GM18519 (cell line): Measurements from ENCODE around the gene TRIM65.
"Not testable (repeated sequence)": the region's sequence is repeated elsewhere in the genome, so short reads cannot be mapped to it uniquely, and the experiment has no call there.

Source experiments
- ATAC-seq: cut with Tn5 transposase; IDR thresholded peaks from one replicate; pipeline ENCODE4 v1.9.1; 2021; ENCODE audit warnings: mild to moderate bottlenecking, moderate library complexity; ENCODE audit not compliant: unreplicated experiment, low FRiP score

TRIM65 gene

GRCh38 chr17:75855310-75856061 is 41.3 kb downstream of the TRIM65 start, which contains the start of gene WBP2:
Gene WBP2, minus strand, starts transcription at chr17:75855335. Its CDS starts 38 bp downstream, at chr17:75855297.
- peak; percentile 78 for ATAC-seq

DNA sequence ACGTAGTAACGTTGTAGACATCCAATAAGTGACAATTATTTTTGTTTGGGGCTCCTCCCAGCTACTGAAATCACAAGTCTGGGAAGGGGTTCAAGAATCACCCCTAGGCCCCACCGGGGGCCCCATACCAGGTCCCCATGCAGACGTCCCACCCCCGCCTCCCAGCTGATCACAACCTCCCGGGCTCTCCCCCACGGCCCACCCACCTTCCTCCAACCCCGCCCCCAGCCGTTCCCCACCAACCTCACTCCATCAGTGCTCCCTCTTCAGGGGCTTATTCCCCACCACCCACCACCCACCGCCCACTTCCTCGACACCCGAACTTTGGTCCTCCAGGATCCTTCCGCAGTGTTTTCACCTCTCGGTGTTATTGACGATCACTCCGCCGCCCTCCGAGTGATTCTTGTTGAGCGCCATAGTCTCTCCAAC is 41.9 kb downstream of the TRIM65 start:
- ATAC-seq, result no peak

- ATAC-seq, result no peak
These were observed 42.5 kb downstream of the TRIM65 start for GRCh38 chr17:75854101-75854748.

GRCh38 chr17:75853433-75853832 is 43.3 kb downstream of the TRIM65 start:
- ATAC-seq, result no peak

- not testable (repeated sequence) for ATAC-seq
These were observed 45.1 kb downstream of the TRIM65 start for GRCh38 chr17:75851693-75851991.

- ATAC-seq, result no peak
These were observed 45.6 kb downstream of the TRIM65 start for GRCh38 chr17:75850928-75851692.

DNA sequence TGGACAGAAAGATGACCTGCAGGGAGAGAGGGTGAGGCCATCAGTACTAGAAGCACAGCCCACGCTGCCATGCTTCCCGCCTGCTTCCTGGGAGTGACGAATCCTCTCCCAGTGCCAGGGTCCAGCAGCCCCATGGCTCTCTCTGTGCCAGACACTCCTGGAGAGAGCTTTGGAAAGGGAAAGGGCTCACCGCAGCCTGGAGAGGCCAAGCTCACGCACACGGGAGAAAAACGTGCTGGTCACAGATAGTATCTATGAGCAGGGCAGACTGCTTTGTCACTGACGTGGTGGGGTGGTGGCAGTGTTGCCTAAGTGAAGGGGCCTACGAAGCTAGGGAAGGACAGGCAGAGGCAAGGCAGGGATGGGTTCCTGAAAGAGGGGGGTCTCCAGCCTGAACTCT is 47.0 kb downstream of the TRIM65 start:
- ATAC-seq, result no peak

- no peak for ATAC-seq
These were observed 47.5 kb downstream of the TRIM65 start for GRCh38 chr17:75849279-75849646.

- ATAC-seq, result no peak
These were observed 48.0 kb downstream of the TRIM65 start for GRCh38 chr17:75848523-75849278.

DNA sequence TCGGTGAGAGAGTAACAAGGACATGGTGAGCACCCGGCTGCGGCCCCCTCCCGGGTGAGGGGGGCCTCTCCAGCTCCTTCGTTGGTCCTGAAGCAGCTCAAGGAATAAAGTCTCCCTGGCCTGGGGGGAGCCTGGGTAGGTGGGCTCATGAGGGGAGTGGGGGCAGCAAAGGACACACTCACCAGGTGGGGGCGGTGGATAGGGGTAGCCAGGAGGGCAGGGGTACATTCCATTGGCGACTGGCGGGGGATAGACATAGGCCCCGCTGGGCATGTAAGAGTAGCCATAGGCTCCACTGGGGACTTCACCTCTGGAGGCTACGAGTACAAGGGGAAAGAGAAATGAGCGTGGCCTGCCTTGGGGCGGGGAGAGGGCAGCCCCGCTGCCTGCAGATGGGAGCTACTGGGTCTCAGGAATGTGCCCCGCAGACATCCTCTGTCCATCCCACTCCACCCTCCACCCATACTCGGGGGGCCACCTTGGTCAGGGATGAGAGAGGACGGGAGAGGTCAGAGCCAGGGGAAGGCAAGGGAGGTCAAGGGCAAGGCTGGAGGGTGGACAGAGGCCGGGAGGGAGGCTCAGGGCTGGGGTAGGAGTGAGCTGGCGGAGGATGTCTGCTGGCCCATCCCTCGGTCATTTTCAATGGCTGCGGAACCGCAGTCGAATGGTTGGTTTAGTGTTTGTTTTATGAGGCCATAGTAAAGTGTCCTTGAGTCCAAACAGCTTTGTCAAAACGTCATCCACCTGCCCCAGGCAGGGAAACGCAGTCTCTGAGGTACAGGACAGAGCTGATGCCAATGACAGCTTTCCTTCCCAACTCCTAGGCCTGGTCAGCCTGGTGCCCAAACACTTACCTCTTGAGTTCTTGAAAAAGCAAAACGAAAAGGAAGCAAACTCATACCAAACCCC is 48.9 kb downstream of the TRIM65 start:
- no peak for ATAC-seq

- ATAC-seq, result no peak
These were observed 49.8 kb downstream of the TRIM65 start for GRCh38 chr17:75846692-75847613.

DNA sequence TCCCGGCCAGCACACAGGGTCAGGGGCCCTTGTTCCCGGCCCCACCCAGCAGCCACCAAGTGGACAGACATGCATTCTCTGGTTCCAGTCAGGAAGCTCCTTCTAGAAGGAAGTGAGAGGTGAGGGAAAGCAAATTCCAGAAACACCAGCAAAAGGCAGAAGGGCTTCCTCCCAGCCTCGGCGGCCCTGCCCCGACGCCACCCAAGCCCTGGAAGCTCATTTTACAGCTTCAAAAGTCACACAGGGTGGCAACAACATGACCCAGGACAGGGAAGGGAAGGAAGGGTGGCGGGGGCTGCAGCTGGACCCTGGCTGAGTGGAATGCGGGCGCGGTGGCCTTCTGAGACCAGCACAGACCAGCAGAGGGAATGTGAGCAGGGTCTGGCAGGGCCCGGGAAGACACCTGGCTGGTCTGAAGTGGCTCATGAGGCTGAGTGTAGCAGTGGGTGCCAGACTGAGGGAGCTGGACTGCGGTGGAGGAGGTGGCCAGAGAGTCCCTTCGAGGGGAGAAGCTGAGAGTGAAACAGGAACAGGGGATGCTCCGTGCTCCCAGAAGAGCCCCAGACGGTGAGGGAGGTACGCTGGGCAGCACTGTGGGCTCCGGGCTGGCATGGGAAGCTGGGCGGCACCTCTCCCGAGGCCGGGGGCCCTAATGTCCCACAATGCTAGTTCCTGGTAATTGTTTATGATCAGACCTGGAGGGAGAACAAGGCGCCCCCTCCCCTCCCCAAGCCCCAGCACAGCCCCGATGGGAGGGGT is 50.6 kb downstream of the TRIM65 start:
- ATAC-seq, result no peak

- ATAC-seq, result peak; percentile 56
These were observed 51.6 kb downstream of the TRIM65 start for GRCh38 chr17:75845058-75845711.

GRCh38 chr17:75844530-75845057 is 52.2 kb downstream of the TRIM65 start:
- ATAC-seq, result no peak

GRCh38 chr17:75843577-75844529 is 52.9 kb downstream of the TRIM65 start, which contains the start of gene UNC13D:
Gene UNC13D, minus strand, starts transcription at chr17:75844404. Its CDS starts 67 bp downstream, at chr17:75844337.
- no peak for ATAC-seq

GRCh38 chr17:75842963-75843576 is 53.7 kb downstream of the TRIM65 start:
- no peak for ATAC-seq
